H9 (cell line): Measurements from ENCODE around the gene IGSF22. TPM values are rescaled to one million over a fixed set of nuclear protein-coding genes. Genes with fewer than 3 reads are reported as not detected.

Experiments used
- DNase-seq: peaks from one replicate; pipeline ENCODE4 v3.0.0-alpha.2; 2017
- H2AFZ ChIP-seq: one replicate; pipeline ENCODE4 v1.6.1; 2013; ENCODE audit warnings: mild to moderate bottlenecking, low read length, control low read depth, moderate library complexity
- H2AK5ac ChIP-seq: 2 replicates; pipeline ENCODE4 v1.6.1; 2013; ENCODE audit warnings: low read length, control low read depth, mixed read lengths; ENCODE audit not compliant: insufficient read length
- H2BK120ac ChIP-seq: one replicate; pipeline ENCODE4 v1.6.1; 2013; ENCODE audit warnings: low read depth, mild to moderate bottlenecking, low read length, control low read depth, inconsistent platforms; ENCODE audit not compliant: poor library complexity, severe bottlenecking
- H2BK12ac ChIP-seq: 2 replicates; pipeline ENCODE4 v1.6.1; 2013; ENCODE audit warnings: low read length, control low read depth, mixed read lengths, low read depth; ENCODE audit not compliant: insufficient read length
- H2BK15ac ChIP-seq: 2 replicates; pipeline ENCODE4 v1.6.1; 2013; ENCODE audit warnings: low read depth, low read length, control low read depth
- H2BK20ac ChIP-seq: one replicate; pipeline ENCODE4 v1.6.1; 2013; ENCODE audit warnings: low read depth, mild to moderate bottlenecking, low read length, control low read depth, inconsistent platforms; ENCODE audit not compliant: poor library complexity, severe bottlenecking
- H2BK5ac ChIP-seq: 2 replicates; pipeline ENCODE4 v1.6.1; 2013; ENCODE audit warnings: low read length, control low read depth, mixed read lengths; ENCODE audit not compliant: insufficient read length
- H3K14ac ChIP-seq: 2 replicates; pipeline ENCODE4 v1.6.1; 2013; ENCODE audit warnings: low read length, control low read depth; ENCODE audit not compliant: insufficient read depth
- H3K18ac ChIP-seq: 2 replicates; pipeline ENCODE4 v1.6.1; 2013; ENCODE audit warnings: low read depth, mild to moderate bottlenecking, mixed read lengths, low read length, control low read depth; ENCODE audit not compliant: insufficient read length
- H3K23ac ChIP-seq: 2 replicates; pipeline ENCODE4 v1.6.1; 2013; ENCODE audit warnings: low read length, control low read depth, mixed read lengths, low read depth; ENCODE audit not compliant: insufficient read length
- H3K23me2 ChIP-seq: 2 replicates; pipeline ENCODE4 v1.6.1; 2013; ENCODE audit warnings: low read depth, mild to moderate bottlenecking, mixed read lengths, low read length, control low read depth; ENCODE audit not compliant: insufficient read length, poor library complexity, severe bottlenecking
- H3K27ac ChIP-seq: 2 replicates; pipeline ENCODE4 v1.5.1; 2013; ENCODE audit warnings: low read length, control low read depth, mixed read lengths, low read depth; ENCODE audit not compliant: insufficient read length
- H3K27me3 ChIP-seq: 2 replicates; pipeline ENCODE4 v1.6.1; 2013; ENCODE audit warnings: low read length, control low read depth, inconsistent platforms; ENCODE audit not compliant: insufficient read depth
- H3K4ac ChIP-seq: 2 replicates; pipeline ENCODE4 v1.6.1; 2013; ENCODE audit warnings: low read depth, mild to moderate bottlenecking, control low read depth, inconsistent platforms, low read length, moderate library complexity
- H3K4me1 ChIP-seq: 2 replicates; pipeline ENCODE4 v1.6.1; 2013; ENCODE audit warnings: low read length, control low read depth, inconsistent platforms; ENCODE audit not compliant: insufficient read depth
- H3K4me2 ChIP-seq: 2 replicates; pipeline ENCODE4 v1.6.1; 2013; ENCODE audit warnings: low read length, control low read depth, mixed read lengths; ENCODE audit not compliant: insufficient read length, insufficient read depth
- H3K56ac ChIP-seq: 2 replicates; pipeline ENCODE4 v1.6.1; 2013; ENCODE audit warnings: low read depth, mild to moderate bottlenecking, mixed read lengths, low read length, control low read depth; ENCODE audit not compliant: insufficient read length
- H3K79me1 ChIP-seq: 2 replicates; pipeline ENCODE4 v1.6.1; 2013; ENCODE audit warnings: low read depth, mild to moderate bottlenecking, moderate library complexity, low read length, control low read depth, inconsistent platforms; ENCODE audit not compliant: insufficient read depth, poor library complexity, severe bottlenecking
- H3K79me2 ChIP-seq: 2 replicates; pipeline ENCODE4 v1.6.1; 2013; ENCODE audit warnings: low read length, control low read depth, inconsistent platforms; ENCODE audit not compliant: insufficient read depth
- H3K9ac ChIP-seq: 2 replicates; pipeline ENCODE4 v1.6.1; 2013; ENCODE audit warnings: low read length, control low read depth, mixed read lengths; ENCODE audit not compliant: insufficient read length; ENCODE audit errors: extremely low read depth
- H3K9me3 ChIP-seq: one replicate; pipeline ENCODE4 v1.6.1; 2013; ENCODE audit warnings: low read depth, low read length, inconsistent platforms; ENCODE audit not compliant: control insufficient read depth
- H3T11ph ChIP-seq: one replicate; pipeline ENCODE4 v1.6.1; 2013; ENCODE audit warnings: mild to moderate bottlenecking, low read length, control low read depth, inconsistent platforms
- H4K20me1 ChIP-seq: one replicate; pipeline ENCODE4 v1.6.1; 2013; ENCODE audit not compliant: control insufficient read depth, insufficient read length, insufficient read depth
- H4K5ac ChIP-seq: 2 replicates; pipeline ENCODE4 v1.6.1; 2013; ENCODE audit warnings: low read depth, mild to moderate bottlenecking, mixed read lengths, low read length, control low read depth; ENCODE audit not compliant: insufficient read length
- H4K8ac ChIP-seq: replicated peaks from 2 replicates; pipeline ENCODE4 v1.6.1; 2013; ENCODE audit warnings: low read length, control low read depth, mixed read lengths, low read depth; ENCODE audit not compliant: insufficient read length
- H4K91ac ChIP-seq: 2 replicates; pipeline ENCODE4 v1.6.1; 2013; ENCODE audit warnings: low read depth, mild to moderate bottlenecking, moderate library complexity, mixed read lengths, low read length, control low read depth; ENCODE audit not compliant: insufficient read length
- H3K27ac Mint-ChIP-seq, 3 experiments: 2 replicates in 2 of 3; 3 replicates in 1 of 3; pipeline ENCODE4 v1.8.0; 2020 to 2021; ENCODE audit warnings: mixed read lengths in 3 of 3, mild to moderate bottlenecking in 1 of 3, moderate library complexity in 1 of 3
- H3K27me3 Mint-ChIP-seq: 2 replicates; pipeline ENCODE4 v1.8.0; 2021; ENCODE audit warnings: low read depth, mild to moderate bottlenecking, moderate library complexity, mixed read lengths
- H3K36me3 Mint-ChIP-seq, 3 experiments: 2 replicates in 2 of 3; 3 replicates in 1 of 3; pipeline ENCODE4 v1.8.0; 2020 to 2021; ENCODE audit warnings: low read depth in 3 of 3, mixed read lengths in 3 of 3; ENCODE audit not compliant: insufficient read depth in 1 of 3
- H3K4me1 Mint-ChIP-seq, 2 experiments: 2 replicates each; pipeline ENCODE4 v1.8.0; 2020; ENCODE audit warnings: mixed read lengths in 2 of 2
- H3K4me3 Mint-ChIP-seq, 2 experiments: 2 replicates in 1 of 2; 3 replicates in 1 of 2; pipeline ENCODE4 v1.8.0; 2020 to 2021; ENCODE audit warnings: mild to moderate bottlenecking in 2 of 2, mixed read lengths in 2 of 2, moderate library complexity in 1 of 2
- H3K9me3 Mint-ChIP-seq, 2 experiments: 2 replicates in 1 of 2; 3 replicates in 1 of 2; pipeline ENCODE4 v1.8.0; 2020; ENCODE audit warnings: mild to moderate bottlenecking in 2 of 2, mixed read lengths in 2 of 2, moderate library complexity in 1 of 2
- WGBS: extraction: QIAGEN DNeasy Blood & Tissue Kit; methylation state at CpG from one replicate; pipeline ENCODE4 v1.1.7; 2013; ENCODE audit warnings: missing lambda C conversion rate, low lambda C conversion rate, mixed read lengths; ENCODE audit not compliant: insufficient read length; ENCODE audit errors: extremely low coverage; 5-methylcytosine and 5-hydroxymethylcytosine counted together
- total RNA-seq: library from RNA; stranded (reverse); gene quantifications from 2 replicates; pipeline ENCODE4 v1.2.1, GENCODE V29; 2021
- TF ChIP-seq, protein P1 (sequence below): fragments of 200-600 bp; sonication (generic); conservative IDR thresholded peaks from 3 replicates; pipeline ENCODE4 v1.8.0; 2021; ENCODE audit warnings: antibody characterized with exemption, mild to moderate bottlenecking

Gene IGSF22
- total RNA-seq, 1 experiment from 2014 or later, result 0.35 TPM

- no peak overlapping the region for H2BK120ac ChIP-seq
- Mint-ChIP-seq H3K27ac (no peak overlapping the region), H3K4me1 (no peaks in the 10 kb centered on the region), H3K36me3 (no peaks in the 10 kb centered on the region; a peak in 1 of 7 replicates), H3K4me3 (no peak overlapping the region), H3K9me3 (no peaks in the 10 kb centered on the region), H3K27me3 (peaks cover 7% of the 10 kb centered on the region; the same call in 1 of the 2 replicates)
- H3K4me1 ChIP-seq, result no peaks in the 10 kb centered on the region
- H2BK20ac ChIP-seq, result no peak overlapping the region
- no peak overlapping the region for H2BK15ac ChIP-seq
- no peak for DNase-seq
- H2AFZ ChIP-seq, result no peak overlapping the region
- no peak overlapping the region for H3K4ac ChIP-seq
- no peak overlapping the region for H3K27ac ChIP-seq
- no peak overlapping the region for H2AK5ac ChIP-seq
- no peak overlapping the region for H3K14ac ChIP-seq
- H4K20me1 ChIP-seq, result no peaks in the 10 kb centered on the region
- no CpG with 5 or more reads among the region's 2 CpGs for WGBS
- no peaks in the 10 kb centered on the region for H3K79me2 ChIP-seq
- no peak overlapping the region for H2BK12ac ChIP-seq
- H2BK5ac ChIP-seq, result no peak overlapping the region
- TF ChIP-seq, protein P1, sequence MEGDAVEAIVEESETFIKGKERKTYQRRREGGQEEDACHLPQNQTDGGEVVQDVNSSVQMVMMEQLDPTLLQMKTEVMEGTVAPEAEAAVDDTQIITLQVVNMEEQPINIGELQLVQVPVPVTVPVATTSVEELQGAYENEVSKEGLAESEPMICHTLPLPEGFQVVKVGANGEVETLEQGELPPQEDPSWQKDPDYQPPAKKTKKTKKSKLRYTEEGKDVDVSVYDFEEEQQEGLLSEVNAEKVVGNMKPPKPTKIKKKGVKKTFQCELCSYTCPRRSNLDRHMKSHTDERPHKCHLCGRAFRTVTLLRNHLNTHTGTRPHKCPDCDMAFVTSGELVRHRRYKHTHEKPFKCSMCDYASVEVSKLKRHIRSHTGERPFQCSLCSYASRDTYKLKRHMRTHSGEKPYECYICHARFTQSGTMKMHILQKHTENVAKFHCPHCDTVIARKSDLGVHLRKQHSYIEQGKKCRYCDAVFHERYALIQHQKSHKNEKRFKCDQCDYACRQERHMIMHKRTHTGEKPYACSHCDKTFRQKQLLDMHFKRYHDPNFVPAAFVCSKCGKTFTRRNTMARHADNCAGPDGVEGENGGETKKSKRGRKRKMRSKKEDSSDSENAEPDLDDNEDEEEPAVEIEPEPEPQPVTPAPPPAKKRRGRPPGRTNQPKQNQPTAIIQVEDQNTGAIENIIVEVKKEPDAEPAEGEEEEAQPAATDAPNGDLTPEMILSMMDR, result no peak
- H3K9me3 ChIP-seq, result no peaks in the 10 kb centered on the region
- H4K91ac ChIP-seq, result no peak overlapping the region
- H3K56ac ChIP-seq, result no peak overlapping the region
- H3K9ac ChIP-seq, result no peak overlapping the region
- no peak overlapping the region for H3K18ac ChIP-seq
- no peak overlapping the region for H3K4me2 ChIP-seq
- H3K27me3 ChIP-seq, result no peaks in the 10 kb centered on the region
- no peaks in the 10 kb centered on the region for H3K79me1 ChIP-seq
- H3T11ph ChIP-seq, result no peak overlapping the region
- H4K8ac ChIP-seq, result no peak overlapping the region
- H4K5ac ChIP-seq, result no peak overlapping the region
- H3K23me2 ChIP-seq, result no peaks in the 10 kb centered on the region
- H3K23ac ChIP-seq, result no peak overlapping the region
Observed at GRCh38 chr11:18756889-18757288, 30.9 kb upstream of the IGSF22 start.
